HepG2 (cell line): ENCODE measurements around the gene IRF1. TPM values are rescaled to one million over a fixed set of nuclear protein-coding genes. Genes with fewer than 3 reads are reported as not detected.

ENCODE experiments used
- CBFB ChIP-seq: sonication (generic); formaldehyde crosslinking; IDR thresholded peaks from 2 replicates; pipeline ENCODE4 v1.4.0; 2020; ENCODE audit warnings: missing genetic modification reagents
- CHD4 ChIP-seq: fragments of 200-600 bp; sonication (generic); IDR thresholded peaks from 2 replicates; pipeline ENCODE4 v1.7.0; 2017; ENCODE audit warnings: mild to moderate bottlenecking, low read length, borderline replicate concordance
- EED ChIP-seq: sonication (generic); formaldehyde crosslinking; IDR thresholded peaks from 2 replicates; pipeline ENCODE4 v1.5.0; 2020; ENCODE audit warnings: mild to moderate bottlenecking, missing genetic modification reagents
- FOXP4 ChIP-seq: sonication (generic); formaldehyde crosslinking; IDR thresholded peaks from 2 replicates; pipeline ENCODE4 v1.4.0; 2020; ENCODE audit warnings: missing genetic modification reagents
- GLMP ChIP-seq: sonication (generic); formaldehyde crosslinking; IDR thresholded peaks from 2 replicates; pipeline ENCODE4 v1.9.0; 2021; ENCODE audit warnings: missing genetic modification reagents, mild to moderate bottlenecking, borderline replicate concordance
- KDM5A ChIP-seq: fragments of 200-600 bp; sonication (generic); IDR thresholded peaks from 2 replicates; pipeline ENCODE4 v1.7.0; 2018; ENCODE audit warnings: antibody characterized with exemption, mild to moderate bottlenecking, low read length, borderline replicate concordance
- KLF9 ChIP-seq: IDR thresholded peaks from 2 replicates; pipeline ENCODE4 v1.6.1; 2016; ENCODE audit warnings: low read depth
- MEIS2 ChIP-seq: sonication (generic); formaldehyde crosslinking; IDR thresholded peaks from 2 replicates; pipeline ENCODE4 v1.9.0; 2021; ENCODE audit warnings: mild to moderate bottlenecking, missing genetic modification reagents
- MXI1 ChIP-seq: IDR thresholded peaks from 3 replicates; pipeline ENCODE4 v1.6.1; 2012; ENCODE audit warnings: low read depth, low read length, inconsistent platforms, borderline replicate concordance
- RFX3 ChIP-seq: IDR thresholded peaks from 2 replicates; pipeline ENCODE4 v1.6.1; 2016; ENCODE audit warnings: missing biosample characterization, missing genetic modification reagents
- SNRNP70 ChIP-seq: fragments of 200-400 bp; formaldehyde crosslinking; IDR thresholded peaks from 2 replicates; pipeline ENCODE4 v1.6.1; 2017; ENCODE audit warnings: mild to moderate bottlenecking, low read depth, low read length, moderate library complexity
- ZNF180 ChIP-seq: sonication (generic); formaldehyde crosslinking; IDR thresholded peaks from 2 replicates; pipeline ENCODE4 v1.4.0; 2020; ENCODE audit warnings: low read depth, missing genetic modification reagents, borderline replicate concordance
- ZNF503 ChIP-seq: sonication (generic); formaldehyde crosslinking; IDR thresholded peaks from 2 replicates; pipeline ENCODE4 v1.4.0; 2020; ENCODE audit warnings: missing genetic modification reagents
- ZNF546 ChIP-seq: sonication (generic); formaldehyde crosslinking; conservative IDR thresholded peaks from 2 replicates; pipeline ENCODE4 v1.8.1; 2023; ENCODE audit warnings: mild to moderate bottlenecking, missing genetic modification reagents
- ZNF556 ChIP-seq: sonication (generic); formaldehyde crosslinking; IDR thresholded peaks from 2 replicates; pipeline ENCODE4 v1.4.0; 2020; ENCODE audit warnings: mild to moderate bottlenecking, missing genetic modification reagents, borderline replicate concordance
- polyA plus RNA-seq, 8 experiments: library from polyadenylated mRNA; depleted of rRNA in 3 of 8; stranded (reverse) in 7 of 8; unstranded in 1 of 8; fragments of >200 nt; fragmentation: Illumina TruSeq in 4 of 8; extraction: Trizol in 4 of 8; gene quantifications; 2 replicates each; pipeline versions ENCODE4 v1.2.1 to v1.2.3, GENCODE V29; 2011 to 2016; ENCODE audit warnings: low read depth in 4 of 8, missing spikeins in 1 of 8, mixed read lengths in 1 of 8; ENCODE audit not compliant: insufficient read depth in 1 of 8
- total RNA-seq, 5 experiments: library from RNA; depleted of rRNA; stranded (reverse); fragments of >200 nt; fragmentation: Illumina TruSeq; extraction: Trizol; gene quantifications; 2 replicates each; pipeline ENCODE4 v1.2.3, GENCODE V29; 2016; ENCODE audit warnings: low read depth in 1 of 5
- TF ChIP-seq, protein P1 (sequence below): sonication (generic); formaldehyde crosslinking; conservative IDR thresholded peaks from 2 replicates; pipeline ENCODE4 v1.8.0; 2022; ENCODE audit warnings: missing genetic modification reagents
- TF ChIP-seq, protein P2 (sequence below): sonication (generic); formaldehyde crosslinking; IDR thresholded peaks from 2 replicates; pipeline ENCODE4 v1.4.0; 2020; ENCODE audit warnings: missing genetic modification reagents, borderline replicate concordance

The IRF1 gene
- total and polyA plus RNA-seq, 2 of the 13 experiments (the other 11 are each of a cell fraction or from before 2014, with no cell fraction given) = 4.1 to 8.8 TPM

DNA sequence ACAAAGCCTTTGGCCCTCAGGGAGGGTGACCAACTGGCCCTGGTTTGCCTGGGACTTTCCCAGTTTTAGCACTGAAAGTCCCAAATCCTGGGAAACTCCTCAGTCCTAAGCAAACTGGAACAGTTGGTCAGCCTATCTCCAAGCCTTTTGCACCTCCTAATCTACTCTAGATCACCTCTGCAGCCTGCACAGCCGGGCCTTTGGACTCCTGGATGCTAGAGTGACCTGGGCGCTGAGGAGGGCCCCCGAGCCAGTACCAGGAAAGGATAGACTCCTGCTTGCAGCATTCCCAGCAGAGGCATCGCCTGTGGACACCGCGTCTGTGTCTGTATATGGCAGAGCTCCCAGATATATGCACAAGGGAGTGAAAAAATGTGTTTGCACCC, 15.1 kb downstream of the IRF1 start (continued):
- TF ChIP-seq RFX3 (CRISPR knock-in tag) (no peak), KDM5A (no peak), CBFB (CRISPR knock-in tag) (no peak), SNRNP70 (no peak), KLF9 (CRISPR knock-in tag) (no peak), ZNF546 (CRISPR knock-in tag) (0 out of 2 replicates have a peak, but pooled peaks have one; percentile 46), CHD4 (no peak), MXI1 (no peak), ZNF180 (no peak), EED (CRISPR knock-in tag) (no peak), ZNF556 (no peak), ZNF503 (CRISPR knock-in tag) (no peak), FOXP4 (CRISPR knock-in tag) (no peak), MEIS2 (CRISPR knock-in tag) (0 out of 2 replicates have a peak, but pooled peaks have one; percentile 15), GLMP (CRISPR knock-in tag) (no peak)
- TF ChIP-seq, protein P1, sequence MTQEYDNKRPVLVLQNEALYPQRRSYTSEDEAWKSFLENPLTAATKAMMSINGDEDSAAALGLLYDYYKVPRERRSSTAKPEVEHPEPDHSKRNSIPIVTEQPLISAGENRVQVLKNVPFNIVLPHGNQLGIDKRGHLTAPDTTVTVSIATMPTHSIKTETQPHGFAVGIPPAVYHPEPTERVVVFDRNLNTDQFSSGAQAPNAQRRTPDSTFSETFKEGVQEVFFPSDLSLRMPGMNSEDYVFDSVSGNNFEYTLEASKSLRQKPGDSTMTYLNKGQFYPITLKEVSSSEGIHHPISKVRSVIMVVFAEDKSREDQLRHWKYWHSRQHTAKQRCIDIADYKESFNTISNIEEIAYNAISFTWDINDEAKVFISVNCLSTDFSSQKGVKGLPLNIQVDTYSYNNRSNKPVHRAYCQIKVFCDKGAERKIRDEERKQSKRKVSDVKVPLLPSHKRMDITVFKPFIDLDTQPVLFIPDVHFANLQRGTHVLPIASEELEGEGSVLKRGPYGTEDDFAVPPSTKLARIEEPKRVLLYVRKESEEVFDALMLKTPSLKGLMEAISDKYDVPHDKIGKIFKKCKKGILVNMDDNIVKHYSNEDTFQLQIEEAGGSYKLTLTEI = no peak
- TF ChIP-seq, protein P2, sequence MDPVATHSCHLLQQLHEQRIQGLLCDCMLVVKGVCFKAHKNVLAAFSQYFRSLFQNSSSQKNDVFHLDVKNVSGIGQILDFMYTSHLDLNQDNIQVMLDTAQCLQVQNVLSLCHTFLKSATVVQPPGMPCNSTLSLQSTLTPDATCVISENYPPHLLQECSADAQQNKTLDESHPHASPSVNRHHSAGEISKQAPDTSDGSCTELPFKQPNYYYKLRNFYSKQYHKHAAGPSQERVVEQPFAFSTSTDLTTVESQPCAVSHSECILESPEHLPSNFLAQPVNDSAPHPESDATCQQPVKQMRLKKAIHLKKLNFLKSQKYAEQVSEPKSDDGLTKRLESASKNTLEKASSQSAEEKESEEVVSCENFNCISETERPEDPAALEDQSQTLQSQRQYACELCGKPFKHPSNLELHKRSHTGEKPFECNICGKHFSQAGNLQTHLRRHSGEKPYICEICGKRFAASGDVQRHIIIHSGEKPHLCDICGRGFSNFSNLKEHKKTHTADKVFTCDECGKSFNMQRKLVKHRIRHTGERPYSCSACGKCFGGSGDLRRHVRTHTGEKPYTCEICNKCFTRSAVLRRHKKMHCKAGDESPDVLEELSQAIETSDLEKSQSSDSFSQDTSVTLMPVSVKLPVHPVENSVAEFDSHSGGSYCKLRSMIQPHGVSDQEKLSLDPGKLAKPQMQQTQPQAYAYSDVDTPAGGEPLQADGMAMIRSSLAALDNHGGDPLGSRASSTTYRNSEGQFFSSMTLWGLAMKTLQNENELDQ (CRISPR knock-in tag) = no peak
